Left kidney (tissue), 2 donors: Measurements from ENCODE around the gene TTLL11. TPM values are rescaled to one million over a fixed set of nuclear protein-coding genes. Genes with fewer than 3 reads are reported as not detected.
A peak's percentile ranks its signal among the peaks of the same experiment; 100 is the strongest.

Experiments
- DNase-seq: peaks from one replicate; pipeline ENCODE4 v3.0.0-alpha.2; 2013
- polyA plus RNA-seq: library from polyadenylated mRNA; unstranded; fragments of 120-200 nt; gene quantifications from one replicate; pipeline ENCODE4 v1.2.1, GENCODE V29; 2013; ENCODE audit not compliant: insufficient read length

Gene TTLL11
- polyA plus RNA-seq, 1 donor: 7.7 TPM

DNA sequence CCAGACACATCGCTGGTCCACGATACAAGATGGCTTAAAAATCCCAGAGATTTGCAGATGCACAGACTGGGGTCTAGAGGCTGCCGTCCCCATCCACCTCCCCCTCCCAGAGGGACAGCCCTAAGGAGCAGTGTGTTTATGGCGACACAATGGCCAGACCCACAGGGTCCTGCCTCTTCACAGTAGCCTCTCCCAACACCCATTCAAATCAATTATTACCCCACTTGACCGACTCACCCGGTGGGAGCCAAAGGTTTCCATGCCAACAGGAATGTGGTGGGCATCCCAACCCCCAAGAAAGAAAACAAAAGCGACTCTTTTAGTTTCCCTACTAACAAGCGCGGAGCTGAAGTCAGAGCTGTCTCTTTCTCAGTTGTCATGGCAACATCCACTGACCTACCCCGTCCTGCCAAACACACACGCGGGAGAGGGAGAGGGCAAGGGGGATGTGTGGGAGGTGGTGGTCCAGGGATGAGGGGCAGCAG is 209.0 kb downstream of the TTLL11 start:
- peak; percentile 82 for DNase-seq

DNA sequence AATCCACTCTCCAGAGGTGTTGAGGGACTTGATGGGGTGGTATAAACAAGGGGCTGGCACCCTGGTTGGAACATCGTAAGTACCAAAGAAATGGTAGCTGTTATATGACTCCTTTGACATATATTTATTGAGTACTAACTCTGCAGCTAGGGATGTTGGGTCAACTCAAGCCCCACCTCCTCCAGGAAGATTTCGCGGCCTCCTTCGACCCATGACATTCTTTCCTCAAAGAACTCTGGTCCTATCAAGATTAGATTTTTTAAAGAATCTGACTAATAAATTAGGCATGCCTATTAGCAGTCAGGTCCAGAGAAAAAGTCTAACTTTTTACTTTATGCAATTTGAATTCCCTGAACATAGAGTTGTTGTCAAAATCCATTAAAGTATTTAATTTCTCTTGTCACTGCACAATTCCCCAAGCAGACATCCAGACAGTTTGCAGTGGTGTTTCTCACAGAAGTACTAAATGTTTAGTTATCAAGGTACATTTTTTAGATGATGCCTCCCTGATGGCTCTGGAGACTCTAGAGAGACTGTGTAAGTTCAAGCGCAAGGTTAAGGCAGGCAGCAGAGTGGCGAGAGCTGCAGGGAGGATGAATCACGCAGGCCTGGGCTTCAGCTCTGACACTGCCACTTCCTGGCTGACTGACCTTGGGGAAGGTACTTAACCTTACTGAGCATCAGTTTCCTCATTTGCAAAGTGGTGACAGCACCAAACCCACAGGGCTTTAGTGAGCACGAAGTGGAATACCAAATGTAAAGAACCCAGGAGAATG is 209.6 kb downstream of the TTLL11 start:
- no peak for DNase-seq

GRCh38 chr9:121881920-121882500 is 211.1 kb downstream of the TTLL11 start:
- DNase-seq: no peak

GRCh38 chr9:121880343-121880898 is 212.7 kb downstream of the TTLL11 start:
- DNase-seq: no peak

DNA sequence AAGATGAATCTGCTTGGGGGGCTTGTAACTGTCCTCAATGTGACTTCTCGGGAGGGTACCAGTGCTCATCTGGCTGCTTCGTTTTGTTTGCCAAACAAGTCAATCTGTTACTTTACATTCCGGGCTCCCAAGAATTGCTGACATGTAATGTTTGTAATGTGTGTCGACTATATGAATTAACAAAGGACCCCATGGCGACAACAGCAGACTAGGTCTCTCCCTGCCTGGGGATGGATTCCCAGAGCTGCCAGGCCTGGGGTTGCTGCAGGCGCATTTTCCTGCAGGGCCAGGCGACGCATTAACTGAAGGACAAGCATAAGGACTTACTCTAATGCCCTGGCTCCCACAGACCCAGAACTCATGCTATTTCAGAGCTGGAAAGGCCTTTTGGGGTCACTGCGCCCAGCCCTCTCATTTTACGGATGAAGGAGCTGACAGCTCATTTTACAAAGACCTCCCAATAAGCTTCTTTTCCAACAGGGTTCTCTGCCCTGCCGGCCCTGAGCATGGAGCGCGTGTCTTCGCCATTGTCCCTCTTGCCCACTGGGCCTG is 214.8 kb downstream of the TTLL11 start:
- no peak for DNase-seq

GRCh38 chr9:121876658-121877271 is 216.3 kb downstream of the TTLL11 start:
- DNase-seq: no peak

DNA sequence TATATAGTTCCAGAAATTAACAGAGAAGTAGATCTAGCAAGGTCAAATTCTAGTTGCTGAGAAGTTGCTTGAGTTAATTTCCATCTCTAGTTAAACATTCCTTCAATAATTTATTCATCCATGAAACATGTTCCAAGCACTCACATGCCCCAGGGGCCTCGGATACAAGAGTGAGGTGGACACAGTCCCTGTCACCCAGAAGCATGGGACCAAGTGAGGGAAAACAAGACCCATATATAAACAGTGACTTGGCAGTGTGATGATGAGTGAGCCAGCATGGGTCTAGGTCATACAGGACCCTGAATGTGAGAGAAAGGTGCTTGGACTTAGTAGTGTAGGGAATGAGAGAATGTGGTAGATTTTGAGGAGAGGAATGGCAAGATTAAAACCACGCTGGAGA is 216.9 kb downstream of the TTLL11 start:
- DNase-seq: no peak

- DNase-seq: no peak
These were observed 218.6 kb downstream of the TTLL11 start for GRCh38 chr9:121874524-121874923.

DNA sequence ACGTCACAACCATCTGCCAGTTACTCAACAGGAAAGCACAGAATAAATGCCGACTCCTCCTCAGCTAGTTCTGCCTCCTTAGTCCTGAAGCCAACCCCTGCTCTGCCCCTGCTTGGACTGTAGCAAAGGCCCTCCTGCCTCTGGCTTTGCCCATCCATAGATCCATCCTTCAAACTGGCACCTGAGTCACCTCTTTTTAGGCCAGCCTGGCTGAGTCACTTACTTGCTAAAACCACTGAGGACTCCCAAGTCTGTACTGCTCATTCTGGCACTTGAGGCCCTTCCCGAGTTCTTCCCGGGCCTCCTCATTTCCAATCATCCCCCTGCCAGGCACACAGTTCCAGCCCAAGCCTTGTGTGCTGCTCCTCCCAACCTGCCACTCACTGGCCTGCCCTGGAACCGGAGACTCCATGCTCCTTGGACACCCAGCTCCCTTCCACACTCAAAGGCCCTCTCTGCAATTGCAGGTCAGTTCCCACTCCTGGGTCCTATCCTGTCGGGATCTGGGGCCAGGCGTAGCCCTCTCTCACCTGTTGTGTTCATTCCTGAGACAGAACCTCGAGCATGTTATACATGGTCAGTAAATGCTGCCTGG is 221.6 kb downstream of the TTLL11 start:
- no peak for DNase-seq

DNA sequence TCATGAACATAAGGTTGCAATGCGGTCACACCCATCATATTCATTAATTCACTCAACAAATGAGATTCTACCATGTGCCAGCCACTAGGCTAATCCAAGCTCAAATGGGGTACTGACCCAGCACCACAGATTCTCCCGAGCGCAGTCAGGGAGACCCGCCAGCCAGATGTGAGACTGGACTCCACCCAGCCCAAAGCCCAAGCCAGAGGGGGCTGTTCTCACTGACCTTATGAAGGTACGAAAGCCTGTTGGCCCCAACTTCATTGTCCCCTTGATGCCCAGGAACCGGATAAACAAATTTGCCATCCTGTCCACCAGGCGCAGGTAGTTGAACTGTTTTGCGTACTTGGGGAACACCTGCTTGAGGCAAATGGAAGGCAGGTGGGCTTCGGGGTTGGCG is 222.8 kb downstream of the TTLL11 start:
- no peak for DNase-seq

DNA sequence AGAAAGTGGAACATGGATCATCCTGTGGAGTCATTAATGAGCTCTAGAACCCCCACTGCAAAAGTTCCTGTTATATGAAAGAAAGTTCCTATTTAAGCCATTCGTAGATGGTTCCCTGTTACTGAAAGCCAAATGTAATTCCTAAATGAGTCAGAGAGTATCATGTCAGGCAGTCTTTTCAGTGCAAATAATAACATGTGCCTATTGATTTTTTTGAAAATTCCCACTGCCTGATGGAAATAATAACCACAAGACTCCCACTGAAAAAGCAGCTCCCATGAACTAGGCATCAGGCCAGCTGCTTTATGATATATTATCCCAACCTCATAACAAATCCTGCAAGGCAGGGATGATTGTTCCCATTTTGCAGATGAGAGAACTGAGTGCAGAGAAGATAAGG is 224.5 kb downstream of the TTLL11 start:
- DNase-seq: no peak

GRCh38 chr9:121866927-121867326 is 226.2 kb downstream of the TTLL11 start:
- no peak for DNase-seq

GRCh38 chr9:121865884-121866283 is 227.2 kb downstream of the TTLL11 start:
- no peak for DNase-seq

DNA sequence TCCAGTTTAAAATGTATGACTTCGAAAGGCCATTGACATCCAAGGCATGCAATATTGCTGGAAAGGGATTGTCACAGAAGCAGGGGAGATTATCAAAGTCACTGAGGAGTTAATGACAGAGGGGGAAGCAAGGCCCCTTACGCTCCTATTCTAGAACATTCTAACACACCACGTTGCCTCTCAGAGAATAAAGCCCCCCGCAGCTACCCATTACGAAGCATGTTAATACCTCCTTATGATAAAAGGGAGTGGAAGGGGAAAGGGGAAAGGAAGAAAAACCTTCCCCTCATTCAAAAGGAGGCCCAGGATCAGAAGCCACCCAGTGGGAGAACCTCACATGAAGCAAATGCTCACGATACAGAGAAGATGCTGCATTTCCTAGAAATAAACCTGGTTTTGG is 228.0 kb downstream of the TTLL11 start:
- DNase-seq: no peak

GRCh38 chr9:121863955-121864354 is 229.2 kb downstream of the TTLL11 start:
- no peak for DNase-seq

DNA sequence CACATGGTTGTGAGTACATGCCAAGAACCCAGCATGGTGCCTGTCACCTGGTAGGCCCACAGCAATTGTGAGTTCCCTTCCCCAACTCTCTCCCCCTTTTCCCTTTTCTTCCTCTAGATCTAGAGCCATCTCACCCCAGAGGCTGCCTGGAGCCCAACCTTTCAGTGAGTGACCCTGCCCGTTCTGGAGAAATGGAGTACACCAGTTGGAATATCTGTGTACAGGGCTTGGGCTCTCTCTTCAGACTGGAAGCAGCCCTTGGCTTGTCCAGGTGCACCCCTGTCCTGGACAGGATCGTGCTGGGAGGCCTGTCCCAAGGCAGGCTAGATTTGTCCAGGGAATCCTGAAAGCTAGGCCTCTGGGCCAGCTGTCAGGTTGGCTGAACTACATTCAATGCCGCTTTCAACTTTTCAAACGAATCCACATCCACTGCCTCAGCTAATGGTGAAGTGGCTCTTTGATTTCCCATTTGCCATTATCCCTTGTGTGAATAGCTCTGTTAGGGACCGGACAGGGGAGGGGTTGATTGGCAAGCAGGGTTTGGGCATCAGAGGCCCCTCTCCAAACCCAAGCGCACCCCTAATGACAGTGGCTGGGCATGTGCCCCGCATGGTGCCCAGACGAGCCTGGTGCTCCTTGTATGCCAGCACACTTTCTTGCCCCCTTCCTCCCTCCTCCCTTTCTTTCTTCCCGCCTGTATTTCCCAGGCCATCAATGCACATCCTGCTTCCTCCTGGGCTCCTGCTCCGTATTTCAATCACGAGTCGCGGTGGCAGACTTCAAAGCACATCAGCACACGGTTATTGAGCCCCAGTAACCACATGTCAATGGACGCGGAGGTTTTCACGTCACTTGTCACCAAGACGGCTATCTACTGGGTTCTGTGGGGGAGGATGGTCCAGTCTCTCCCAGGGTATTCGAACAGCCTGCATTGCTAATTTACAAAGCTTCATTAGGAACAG is 230.5 kb downstream of the TTLL11 start:
- DNase-seq: no peak

- DNase-seq: no peak
These were observed 231.5 kb downstream of the TTLL11 start for GRCh38 chr9:121861501-121862180.

GRCh38 chr9:121860744-121861143 is 232.4 kb downstream of the TTLL11 start:
- no peak for DNase-seq

- no peak for DNase-seq
These were observed 232.9 kb downstream of the TTLL11 start for GRCh38 chr9:121860213-121860612.

- DNase-seq: no peak
These were observed 233.5 kb downstream of the TTLL11 start for GRCh38 chr9:121859646-121860045.

DNA sequence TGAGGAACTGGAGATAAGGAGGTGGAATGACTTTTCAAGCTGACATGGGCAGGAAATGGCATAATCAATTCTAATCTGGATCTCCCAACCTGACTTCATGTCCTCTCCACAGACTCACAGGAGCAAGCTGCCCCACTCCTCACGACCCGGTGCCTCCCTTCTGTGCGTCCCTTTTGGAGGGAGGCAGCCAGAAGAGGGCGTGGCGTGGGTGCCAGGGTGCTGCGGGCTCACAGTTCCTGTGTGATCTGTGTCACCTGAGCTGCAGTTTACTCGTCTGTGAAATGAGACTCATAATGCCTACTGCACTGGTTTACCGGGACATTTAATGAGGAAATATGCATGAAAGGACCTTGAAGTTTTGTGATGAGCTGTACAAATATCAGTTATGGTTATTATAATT is 234.3 kb downstream of the TTLL11 start:
- no peak for DNase-seq
